GM23248 (cell line): ENCODE measurements around the gene JPH2. TPM values are rescaled to one million over a fixed set of nuclear protein-coding genes. Genes with fewer than 3 reads are reported as not detected.

Source experiments
- DNase-seq: peaks from one replicate; pipeline ENCODE4 v3.0.0-alpha.2; 2015
- H2AFZ ChIP-seq: fragments of 200-600 bp; sonication (generic); 2 replicates; pipeline ENCODE4 v1.6.1; 2016; ENCODE audit warnings: antibody characterized with exemption
- H3F3A ChIP-seq: fragments of 200-600 bp; sonication (generic); 2 replicates; pipeline ENCODE4 v1.6.1; 2016; ENCODE audit warnings: mild to moderate bottlenecking, antibody characterized with exemption, mixed run types; ENCODE audit not compliant: insufficient read depth
- H3K27ac ChIP-seq: fragments of 200-600 bp; sonication (generic); 2 replicates; pipeline ENCODE4 v1.5.1; 2016; ENCODE audit warnings: mild to moderate bottlenecking
- H3K27me3 ChIP-seq: fragments of 200-600 bp; sonication (generic); replicated peaks from 2 replicates; pipeline ENCODE4 v1.6.1; 2016; ENCODE audit warnings: mild to moderate bottlenecking; ENCODE audit not compliant: insufficient read depth
- H3K36me3 ChIP-seq: fragments of 200-600 bp; sonication (generic); 2 replicates; pipeline ENCODE4 v1.6.1; 2016; ENCODE audit warnings: low read depth, mild to moderate bottlenecking
- H3K4me1 ChIP-seq: fragments of 200-600 bp; sonication (generic); 2 replicates; pipeline ENCODE4 v1.6.1; 2016; ENCODE audit warnings: mild to moderate bottlenecking; ENCODE audit not compliant: insufficient read depth
- H3K4me2 ChIP-seq: fragments of 200-600 bp; sonication (generic); one replicate; pipeline ENCODE4 v1.6.1; 2016; ENCODE audit warnings: mild to moderate bottlenecking; ENCODE audit not compliant: unreplicated experiment
- H3K4me3 ChIP-seq: fragments of 200-600 bp; sonication (generic); 2 replicates; pipeline ENCODE4 v1.5.1; 2016; ENCODE audit warnings: mild to moderate bottlenecking
- H3K79me2 ChIP-seq: fragments of 200-600 bp; sonication (generic); 2 replicates; pipeline ENCODE4 v1.6.1; 2016; ENCODE audit warnings: mild to moderate bottlenecking; ENCODE audit not compliant: insufficient read depth
- H3K9ac ChIP-seq: fragments of 200-600 bp; sonication (generic); 2 replicates; pipeline ENCODE4 v1.6.1; 2016; ENCODE audit warnings: mild to moderate bottlenecking
- H3K9me2 ChIP-seq: fragments of 200-600 bp; sonication (generic); 2 replicates; pipeline ENCODE4 v1.6.1; 2016; ENCODE audit warnings: mixed run types, mild to moderate bottlenecking, moderate library complexity; ENCODE audit not compliant: insufficient read depth
- H3K9me3 ChIP-seq: fragments of 200-600 bp; sonication (generic); one replicate; pipeline ENCODE4 v1.6.1; 2017; ENCODE audit warnings: low read depth
- H4K20me1 ChIP-seq: fragments of 200-600 bp; sonication (generic); 2 replicates; pipeline ENCODE4 v1.6.0; 2016; ENCODE audit not compliant: insufficient read depth
- EZH2 ChIP-seq: fragments of 200-600 bp; sonication (generic); IDR thresholded peaks from 2 replicates; pipeline ENCODE4 v1.6.1; 2018; ENCODE audit warnings: antibody characterized with exemption, mild to moderate bottlenecking; ENCODE audit not compliant: insufficient read depth, poor library complexity, severe bottlenecking
- EZH2phosphoT487 ChIP-seq: fragments of 200-600 bp; sonication (generic); IDR thresholded peaks from 2 replicates; pipeline ENCODE4 v1.6.1; 2018; ENCODE audit warnings: antibody characterized with exemption, moderate library complexity, mild to moderate bottlenecking, low read depth; ENCODE audit not compliant: insufficient read depth
- WGBS, 2 experiments: methylation state at CpG; one replicate each; pipeline ENCODE4 v1.1.6; 2015 to 2017; ENCODE audit warnings: low lambda C conversion rate in 2 of 2, low coverage in 1 of 2; ENCODE audit errors: missing lambda C conversion rate in 2 of 2; 5-methylcytosine and 5-hydroxymethylcytosine counted together
- in situ Hi-C: fragments of 300-500 bp; cut with MboI; formaldehyde crosslinking; loops from 2 replicates; pipeline ENCODE4 v1.15.0; 2020
- polyA plus RNA-seq: library from polyadenylated mRNA; unstranded; fragments of >200 nt; fragmentation: Nextera tagmentation; extraction: Ambion mirVana; gene quantifications from 2 replicates; pipeline ENCODE4 v1.2.1, GENCODE V29; 2016
- total RNA-seq: library from RNA; depleted of rRNA; stranded (reverse); fragments of >200 nt; shearing (Covaris generic); gene quantifications from 2 replicates; pipeline ENCODE4 v1.2.3, GENCODE V29; 2014

Gene JPH2
- total and polyA plus RNA-seq, 2 experiments from 2014 or later: 1.8 to 9.7 TPM

DNA sequence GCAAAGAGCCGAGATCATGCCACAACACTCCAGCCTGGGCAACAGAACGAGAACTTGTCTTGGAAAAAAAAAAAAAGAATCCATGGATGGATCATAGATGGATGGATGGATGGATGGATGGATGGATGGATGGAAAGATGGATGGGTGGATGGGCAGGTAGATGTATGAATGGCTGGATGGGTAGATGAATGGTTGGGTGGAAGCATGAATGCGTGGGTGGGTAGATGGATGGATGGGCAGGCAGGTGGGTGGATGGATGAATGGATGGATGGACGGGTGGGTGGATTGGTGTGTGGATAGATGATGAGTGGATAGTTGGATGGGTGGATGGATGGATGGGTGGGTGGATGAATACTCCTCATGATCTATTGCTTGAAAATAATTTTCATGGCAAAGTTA lies 1.4 kb downstream of the JPH2 start:
- 96% methylated on average over 4 of the region's 4 CpGs for WGBS, 2 experiments
- Histone ChIP-seq H3K27ac (no peak overlapping the region), H3K4me2 (no peak overlapping the region), H3K9me2 (no peaks in the 10 kb centered on the region), H3K9ac (no peak overlapping the region), H4K20me1 (no peaks in the 10 kb centered on the region), H3K4me3 (peak overlapping the region; percentile 79; the same call in 1 of the 2 replicates), H3F3A (peaks cover 21% of the 10 kb centered on the region), H3K79me2 (no peaks in the 10 kb centered on the region), H3K4me1 (peaks cover 13% of the 10 kb centered on the region), H3K27me3 (no peaks in the 10 kb centered on the region), H3K36me3 (no peaks in the 10 kb centered on the region), H2AFZ (no peak overlapping the region), H3K9me3 (no peaks in the 10 kb centered on the region)
- no peak for DNase-seq
- TF ChIP-seq EZH2: no peak
- no peak for TF ChIP-seq EZH2phosphoT487
- in situ Hi-C loops: loop anchor here (5.0 kb wide), 1 partner anchor 68 kb away; no protein-coding TSS in a partner anchor

DNA sequence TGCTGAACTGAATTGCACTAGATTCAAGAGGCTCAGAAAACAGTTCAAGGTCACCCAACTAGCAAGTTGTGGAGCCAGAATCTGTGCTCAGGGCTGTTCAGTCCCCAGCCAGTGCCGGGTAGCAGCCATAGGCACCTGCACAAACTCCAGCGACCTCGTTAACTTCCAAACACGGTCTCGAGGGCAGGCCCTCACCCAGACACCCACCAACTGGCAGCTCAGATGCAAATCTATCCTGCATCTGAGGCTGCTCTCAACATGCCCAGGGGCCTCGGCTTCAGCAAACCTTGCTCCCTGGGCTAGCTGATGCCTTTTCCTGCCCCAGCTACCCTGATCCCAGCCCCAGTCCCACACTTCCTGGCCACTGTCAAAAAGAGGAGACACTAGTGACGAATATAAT lies 3.7 kb downstream of the JPH2 start:
- no peaks in the 10 kb centered on the region for H4K20me1 ChIP-seq
- H3K4me2 ChIP-seq: no peak overlapping the region
- no peak overlapping the region for H3K4me3 ChIP-seq
- H2AFZ ChIP-seq: no peak overlapping the region
- no peaks in the 10 kb centered on the region for H3K9me2 ChIP-seq
- H3K9ac ChIP-seq: no peak overlapping the region
- in situ Hi-C loops: no loop called here
- no peaks in the 10 kb centered on the region for H3K27me3 ChIP-seq
- H3K4me1 ChIP-seq: peaks cover 11% of the 10 kb centered on the region
- DNase-seq: no peak
- H3K9me3 ChIP-seq: no peaks in the 10 kb centered on the region
- no peaks in the 10 kb centered on the region for H3K36me3 ChIP-seq
- H3K27ac ChIP-seq: no peak overlapping the region
- no peaks in the 10 kb centered on the region for H3K79me2 ChIP-seq
- TF ChIP-seq EZH2 (no peak), EZH2phosphoT487 (no peak)
- peaks cover 12% of the 10 kb centered on the region for H3F3A ChIP-seq
- WGBS, 2 experiments: 71 to 74% methylated on average over 7 of the region's 7 CpGs

DNA sequence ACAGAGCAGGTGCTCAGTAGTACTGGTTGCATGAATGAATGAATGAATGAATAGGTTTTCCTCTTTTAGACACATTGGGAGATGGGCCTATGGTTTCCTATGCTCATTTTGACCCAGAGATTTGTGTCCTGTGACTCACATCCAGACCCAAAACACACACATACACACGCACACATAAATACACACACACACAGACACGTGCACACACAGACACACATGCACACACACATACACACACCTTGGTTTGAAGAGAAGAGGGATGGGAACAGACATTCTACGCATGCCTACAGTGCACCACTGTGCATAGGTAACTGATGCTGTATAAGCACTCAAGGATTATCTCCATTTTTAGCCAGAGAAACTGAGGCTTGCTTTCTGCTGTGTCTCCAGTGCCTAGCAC lies 4.1 kb downstream of the JPH2 start:
- Histone ChIP-seq H3K9me2 (no peaks in the 10 kb centered on the region), H3K36me3 (no peaks in the 10 kb centered on the region), H3F3A (peaks cover 8% of the 10 kb centered on the region), H3K4me1 (peaks cover 7% of the 10 kb centered on the region), H3K27ac (no peak overlapping the region), H3K79me2 (no peaks in the 10 kb centered on the region), H3K4me2 (no peak overlapping the region), H3K9ac (no peak overlapping the region), H2AFZ (no peak overlapping the region), H4K20me1 (no peaks in the 10 kb centered on the region), H3K27me3 (no peaks in the 10 kb centered on the region), H3K9me3 (no peaks in the 10 kb centered on the region), H3K4me3 (no peak overlapping the region)
- WGBS, 2 experiments: 68 to 73% methylated on average over 3 of the region's 3 CpGs
- DNase-seq: no peak
- in situ Hi-C loops: no loop called here
- no peak for TF ChIP-seq EZH2phosphoT487
- no peak for TF ChIP-seq EZH2

DNA sequence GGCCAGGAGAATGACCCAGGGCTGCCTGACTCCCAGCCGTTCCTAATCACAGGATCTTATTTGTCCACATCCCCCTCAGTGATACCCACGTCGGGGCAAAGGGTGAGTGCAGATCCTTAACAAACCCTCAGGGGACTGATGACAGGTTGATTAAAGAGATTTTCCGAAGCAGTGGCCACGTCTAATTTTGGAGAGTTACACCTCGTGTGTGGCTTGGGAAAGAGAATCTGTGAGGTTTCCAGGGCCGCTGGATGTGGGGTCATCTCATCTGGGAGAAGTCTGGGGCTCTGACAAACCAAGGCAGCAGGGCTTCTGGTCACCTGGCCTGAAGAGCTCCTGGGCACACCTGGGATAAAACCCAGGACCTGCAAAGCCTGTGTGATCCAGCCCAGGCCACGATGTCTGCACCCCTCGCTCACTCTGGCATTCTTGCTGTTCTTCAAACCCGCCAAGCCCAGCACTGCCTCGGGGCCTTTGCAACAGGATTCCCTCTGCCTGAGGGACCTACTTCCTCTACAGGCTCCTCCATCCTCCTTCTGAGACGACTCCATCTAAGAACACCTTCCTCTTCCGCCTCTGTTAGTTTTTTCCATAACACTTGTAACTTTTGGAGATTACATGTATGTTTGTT lies 4.7 kb downstream of the JPH2 start:
- Histone ChIP-seq H3K4me1 (peaks cover 10% of the 10 kb centered on the region), H3K36me3 (no peaks in the 10 kb centered on the region), H4K20me1 (no peaks in the 10 kb centered on the region), H3K27me3 (no peaks in the 10 kb centered on the region), H3F3A (peaks cover 2% of the 10 kb centered on the region), H3K9me2 (no peaks in the 10 kb centered on the region), H3K9ac (no peak overlapping the region), H3K27ac (no peak overlapping the region), H3K4me2 (no peak overlapping the region), H2AFZ (no peak overlapping the region), H3K79me2 (no peaks in the 10 kb centered on the region), H3K4me3 (no peak overlapping the region), H3K9me3 (no peaks in the 10 kb centered on the region)
- DNase-seq: no peak
- no peak for TF ChIP-seq EZH2phosphoT487
- no peak for TF ChIP-seq EZH2
- WGBS, 2 experiments: 49 to 56% methylated on average over 12 to 13 of the region's 13 CpGs
- in situ Hi-C loops: no loop called here
